HG03571 (cell line): ENCODE results near the gene SRSF9.
"Not testable (repeated sequence)": the region's sequence is repeated elsewhere in the genome, so short reads cannot be mapped to it uniquely, and the experiment has no call there.

ENCODE experiments used
- ATAC-seq: cut with Tn5 transposase; IDR thresholded peaks from one replicate; pipeline ENCODE4 v1.9.1; 2021; ENCODE audit not compliant: unreplicated experiment

SRSF9 gene

GRCh38 chr12:120469450-120470149 lies at the start of gene SRSF9:
Gene SRSF9 (minus strand): TSS chr12:120469748. CDS start chr12:120469609, 139 bp downstream.
- peak; percentile 87 for ATAC-seq

- ATAC-seq = not testable (repeated sequence)
Measured at GRCh38 chr12:120519324-120519723, 49.8 kb upstream of the SRSF9 start.

GRCh38 chr12:120515496-120515895 lies 45.9 kb upstream of the SRSF9 start:
- no peak for ATAC-seq

GRCh38 chr12:120514002-120514401 lies 44.5 kb upstream of the SRSF9 start:
- ATAC-seq = no peak

- no peak for ATAC-seq
Measured at GRCh38 chr12:120508537-120508936, 39.0 kb upstream of the SRSF9 start.

- ATAC-seq = no peak
Measured at GRCh38 chr12:120504587-120504986, 35.0 kb upstream of the SRSF9 start.

- ATAC-seq = no peak
Measured at GRCh38 chr12:120500581-120500980, 31.0 kb upstream of the SRSF9 start.

- no peak for ATAC-seq
Measured at GRCh38 chr12:120498870-120499515, 29.4 kb upstream of the SRSF9 start.

GRCh38 chr12:120497524-120498150 lies 28.1 kb upstream of the SRSF9 start:
- no peak for ATAC-seq

GRCh38 chr12:120496413-120497340 lies 27.1 kb upstream of the SRSF9 start:
- ATAC-seq = no peak

- peak; percentile 86 for ATAC-seq
Measured at GRCh38 chr12:120495731-120496412, 26.3 kb upstream of the SRSF9 start, which contains the start of gene DYNLL1. Gene DYNLL1 (plus strand): TSS chr12:120496113. CDS start chr12:120496422, 309 bp downstream.

- ATAC-seq = no peak
Measured at GRCh38 chr12:120495186-120495730, 25.7 kb upstream of the SRSF9 start.

- no peak for ATAC-seq
Measured at GRCh38 chr12:120490833-120491512, 21.4 kb upstream of the SRSF9 start.

GRCh38 chr12:120490325-120490724 lies 20.8 kb upstream of the SRSF9 start:
- no peak for ATAC-seq

GRCh38 chr12:120489018-120489417 lies 19.5 kb upstream of the SRSF9 start:
- no peak for ATAC-seq

- ATAC-seq = no peak
Measured at GRCh38 chr12:120488057-120488640, 18.6 kb upstream of the SRSF9 start.

- ATAC-seq = not testable (repeated sequence)
Measured at GRCh38 chr12:120487552-120487951, 18.0 kb upstream of the SRSF9 start.

- ATAC-seq = no peak
Measured at GRCh38 chr12:120485961-120486881, 16.7 kb upstream of the SRSF9 start.
